ENCODE results near the gene PSD2. TPM values are rescaled to one million over a fixed set of nuclear protein-coding genes. Genes with fewer than 3 reads are reported as not detected.

The PSD2 gene
- total and polyA plus RNA-seq, 2 experiments from 2014 or later = 0.08 to 0.10 TPM

DNA sequence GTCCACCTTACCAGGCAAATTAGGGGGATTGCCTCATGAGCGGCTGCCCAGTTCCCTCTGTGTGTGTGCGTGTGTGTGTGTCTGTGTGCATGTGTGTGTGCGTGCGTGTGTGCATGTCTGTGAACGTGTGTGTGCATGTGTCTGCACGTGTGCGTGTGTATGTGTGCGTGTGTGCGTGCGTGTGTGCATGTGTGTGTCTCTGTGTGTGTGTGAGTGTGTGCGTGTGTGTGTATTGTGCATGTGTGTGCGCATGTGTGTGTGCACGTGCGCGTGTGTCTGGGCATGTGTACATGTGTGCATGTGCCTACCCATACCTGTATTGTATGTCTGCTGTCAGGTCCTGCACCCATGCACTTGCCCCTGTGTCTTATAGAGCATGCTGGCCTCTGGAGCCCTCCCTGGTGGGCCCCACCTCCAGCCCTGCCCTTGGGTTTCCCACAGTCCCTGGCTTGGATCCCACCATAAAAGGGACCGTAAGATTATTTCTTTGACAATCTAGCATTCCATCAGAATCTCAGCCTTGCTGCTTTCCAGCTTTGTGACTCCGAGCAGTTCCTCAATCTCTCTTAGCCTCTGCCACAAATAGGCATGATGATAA lies 9.3 kb downstream of the PSD2 start:
- Histone ChIP-seq H3K36me3 (ENCODE audit: insufficient read depth) (no peaks in the 10 kb centered on the region), H3K79me2 (replicated peaks; ENCODE audit: insufficient read depth) (no peaks in the 10 kb centered on the region), H3K27me3 (ENCODE audit: insufficient read depth) (0 out of 2 replicates have a peak, but pooled peaks cover 11% of the 10 kb centered on the region), H3K4me2 (no peak overlapping the region), H3K4me3 (no peak overlapping the region), H3F3A (replicated peaks; ENCODE audit: low read depth) (no peaks in the 10 kb centered on the region), H3K9me2 (ENCODE audit: insufficient read depth) (peaks cover 2% of the 10 kb centered on the region; the same call in 1 of the 2 replicates), H3K27ac (ENCODE audit: low read depth) (no peak overlapping the region), H3K4me1 (ENCODE audit: insufficient read depth) (no peaks in the 10 kb centered on the region), H4K20me1 (replicated peaks; ENCODE audit: insufficient read depth) (no peaks in the 10 kb centered on the region; the same call in 1 of the 2 replicates), H2AFZ (no peak overlapping the region)
- H3K27ac Mint-ChIP-seq = no peak overlapping the region
- DNase-seq (ENCODE audit: low spot score) (no peak), ATAC-seq (no peak)
- peaks cover 20% of the 10 kb centered on the region for H3K27me3 Mint-ChIP-seq (ENCODE audit: insufficient read depth, low read depth, poor library complexity)
- no peaks in the 10 kb centered on the region for H3K36me3 Mint-ChIP-seq (ENCODE audit: low read depth)
- H3K9me3 Mint-ChIP-seq = no peaks in the 10 kb centered on the region
- H3K4me1 Mint-ChIP-seq = no peaks in the 10 kb centered on the region
- no peak overlapping the region for H3K4me3 Mint-ChIP-seq
- TF ChIP-seq ZNF331 (CRISPR knock-in tag; IDR thresholded peaks at IDR 0.05; ENCODE audit: low read depth) (no peak), STAT1 (IDR thresholded peaks at IDR 0.05; ENCODE audit: unreplicated experiment) (no peak), JUNB (IDR thresholded peaks at IDR 0.05; ENCODE audit: unreplicated experiment) (no peak), POLR2AphosphoS5 (IDR thresholded peaks at IDR 0.05; ENCODE audit: low read depth) (no peak), NANOG (IDR thresholded peaks at IDR 0.05; ENCODE audit: borderline replicate concordance) (no peak), CREB1 (CRISPR knock-in tag; IDR thresholded peaks at IDR 0.05; ENCODE audit: low read depth) (no peak), ZNF114 (CRISPR knock-in tag; IDR thresholded peaks at IDR 0.05) (no peak), EZH2phosphoT487 (IDR thresholded peaks at IDR 0.05; ENCODE audit: unreplicated experiment) (no peak), EZH2 (IDR thresholded peaks at IDR 0.05; ENCODE audit: low read depth, unreplicated experiment) (no peak)
- TF ChIP-seq, protein P1, sequence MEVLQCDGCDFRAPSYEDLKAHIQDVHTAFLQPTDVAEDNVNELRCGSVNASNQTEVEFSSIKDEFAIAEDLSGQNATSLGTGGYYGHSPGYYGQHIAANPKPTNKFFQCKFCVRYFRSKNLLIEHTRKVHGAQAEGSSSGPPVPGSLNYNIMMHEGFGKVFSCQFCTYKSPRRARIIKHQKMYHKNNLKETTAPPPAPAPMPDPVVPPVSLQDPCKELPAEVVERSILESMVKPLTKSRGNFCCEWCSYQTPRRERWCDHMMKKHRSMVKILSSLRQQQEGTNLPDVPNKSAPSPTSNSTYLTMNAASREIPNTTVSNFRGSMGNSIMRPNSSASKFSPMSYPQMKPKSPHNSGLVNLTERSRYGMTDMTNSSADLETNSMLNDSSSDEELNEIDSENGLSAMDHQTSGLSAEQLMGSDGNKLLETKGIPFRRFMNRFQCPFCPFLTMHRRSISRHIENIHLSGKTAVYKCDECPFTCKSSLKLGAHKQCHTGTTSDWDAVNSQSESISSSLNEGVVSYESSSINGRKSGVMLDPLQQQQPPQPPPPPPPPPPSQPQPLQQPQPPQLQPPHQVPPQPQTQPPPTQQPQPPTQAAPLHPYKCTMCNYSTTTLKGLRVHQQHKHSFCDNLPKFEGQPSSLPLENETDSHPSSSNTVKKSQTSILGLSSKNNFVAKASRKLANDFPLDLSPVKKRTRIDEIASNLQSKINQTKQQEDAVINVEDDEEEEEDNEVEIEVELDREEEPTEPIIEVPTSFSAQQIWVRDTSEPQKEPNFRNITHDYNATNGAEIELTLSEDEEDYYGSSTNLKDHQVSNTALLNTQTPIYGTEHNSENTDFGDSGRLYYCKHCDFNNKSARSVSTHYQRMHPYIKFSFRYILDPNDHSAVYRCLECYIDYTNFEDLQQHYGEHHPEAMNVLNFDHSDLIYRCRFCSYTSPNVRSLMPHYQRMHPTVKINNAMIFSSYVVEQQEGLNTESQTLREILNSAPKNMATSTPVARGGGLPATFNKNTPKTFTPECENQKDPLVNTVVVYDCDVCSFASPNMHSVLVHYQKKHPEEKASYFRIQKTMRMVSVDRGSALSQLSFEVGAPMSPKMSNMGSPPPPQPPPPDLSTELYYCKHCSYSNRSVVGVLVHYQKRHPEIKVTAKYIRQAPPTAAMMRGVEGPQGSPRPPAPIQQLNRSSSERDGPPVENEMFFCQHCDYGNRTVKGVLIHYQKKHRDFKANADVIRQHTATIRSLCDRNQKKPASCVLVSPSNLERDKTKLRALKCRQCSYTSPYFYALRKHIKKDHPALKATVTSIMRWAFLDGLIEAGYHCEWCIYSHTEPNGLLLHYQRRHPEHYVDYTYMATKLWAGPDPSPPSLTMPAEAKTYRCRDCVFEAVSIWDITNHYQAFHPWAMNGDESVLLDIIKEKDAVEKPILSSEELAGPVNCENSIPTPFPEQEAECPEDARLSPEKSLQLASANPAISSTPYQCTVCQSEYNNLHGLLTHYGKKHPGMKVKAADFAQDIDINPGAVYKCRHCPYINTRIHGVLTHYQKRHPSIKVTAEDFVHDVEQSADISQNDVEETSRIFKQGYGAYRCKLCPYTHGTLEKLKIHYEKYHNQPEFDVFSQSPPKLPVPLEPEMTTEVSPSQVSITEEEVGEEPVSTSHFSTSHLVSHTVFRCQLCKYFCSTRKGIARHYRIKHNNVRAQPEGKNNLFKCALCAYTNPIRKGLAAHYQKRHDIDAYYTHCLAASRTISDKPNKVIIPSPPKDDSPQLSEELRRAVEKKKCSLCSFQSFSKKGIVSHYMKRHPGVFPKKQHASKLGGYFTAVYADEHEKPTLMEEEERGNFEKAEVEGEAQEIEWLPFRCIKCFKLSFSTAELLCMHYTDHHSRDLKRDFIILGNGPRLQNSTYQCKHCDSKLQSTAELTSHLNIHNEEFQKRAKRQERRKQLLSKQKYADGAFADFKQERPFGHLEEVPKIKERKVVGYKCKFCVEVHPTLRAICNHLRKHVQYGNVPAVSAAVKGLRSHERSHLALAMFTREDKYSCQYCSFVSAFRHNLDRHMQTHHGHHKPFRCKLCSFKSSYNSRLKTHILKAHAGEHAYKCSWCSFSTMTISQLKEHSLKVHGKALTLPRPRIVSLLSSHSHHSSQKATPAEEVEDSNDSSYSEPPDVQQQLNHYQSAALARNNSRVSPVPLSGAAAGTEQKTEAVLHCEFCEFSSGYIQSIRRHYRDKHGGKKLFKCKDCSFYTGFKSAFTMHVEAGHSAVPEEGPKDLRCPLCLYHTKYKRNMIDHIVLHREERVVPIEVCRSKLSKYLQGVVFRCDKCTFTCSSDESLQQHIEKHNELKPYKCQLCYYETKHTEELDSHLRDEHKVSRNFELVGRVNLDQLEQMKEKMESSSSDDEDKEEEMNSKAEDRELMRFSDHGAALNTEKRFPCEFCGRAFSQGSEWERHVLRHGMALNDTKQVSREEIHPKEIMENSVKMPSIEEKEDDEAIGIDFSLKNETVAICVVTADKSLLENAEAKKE (CRISPR knock-in tag; IDR thresholded peaks at IDR 0.05) = no peak
- TF ChIP-seq, protein P2, sequence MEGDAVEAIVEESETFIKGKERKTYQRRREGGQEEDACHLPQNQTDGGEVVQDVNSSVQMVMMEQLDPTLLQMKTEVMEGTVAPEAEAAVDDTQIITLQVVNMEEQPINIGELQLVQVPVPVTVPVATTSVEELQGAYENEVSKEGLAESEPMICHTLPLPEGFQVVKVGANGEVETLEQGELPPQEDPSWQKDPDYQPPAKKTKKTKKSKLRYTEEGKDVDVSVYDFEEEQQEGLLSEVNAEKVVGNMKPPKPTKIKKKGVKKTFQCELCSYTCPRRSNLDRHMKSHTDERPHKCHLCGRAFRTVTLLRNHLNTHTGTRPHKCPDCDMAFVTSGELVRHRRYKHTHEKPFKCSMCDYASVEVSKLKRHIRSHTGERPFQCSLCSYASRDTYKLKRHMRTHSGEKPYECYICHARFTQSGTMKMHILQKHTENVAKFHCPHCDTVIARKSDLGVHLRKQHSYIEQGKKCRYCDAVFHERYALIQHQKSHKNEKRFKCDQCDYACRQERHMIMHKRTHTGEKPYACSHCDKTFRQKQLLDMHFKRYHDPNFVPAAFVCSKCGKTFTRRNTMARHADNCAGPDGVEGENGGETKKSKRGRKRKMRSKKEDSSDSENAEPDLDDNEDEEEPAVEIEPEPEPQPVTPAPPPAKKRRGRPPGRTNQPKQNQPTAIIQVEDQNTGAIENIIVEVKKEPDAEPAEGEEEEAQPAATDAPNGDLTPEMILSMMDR (conservative IDR thresholded peaks at IDR 0.05; ENCODE audit: low read depth in 2 of 2) = no peak
- TF ChIP-seq, protein P3, sequence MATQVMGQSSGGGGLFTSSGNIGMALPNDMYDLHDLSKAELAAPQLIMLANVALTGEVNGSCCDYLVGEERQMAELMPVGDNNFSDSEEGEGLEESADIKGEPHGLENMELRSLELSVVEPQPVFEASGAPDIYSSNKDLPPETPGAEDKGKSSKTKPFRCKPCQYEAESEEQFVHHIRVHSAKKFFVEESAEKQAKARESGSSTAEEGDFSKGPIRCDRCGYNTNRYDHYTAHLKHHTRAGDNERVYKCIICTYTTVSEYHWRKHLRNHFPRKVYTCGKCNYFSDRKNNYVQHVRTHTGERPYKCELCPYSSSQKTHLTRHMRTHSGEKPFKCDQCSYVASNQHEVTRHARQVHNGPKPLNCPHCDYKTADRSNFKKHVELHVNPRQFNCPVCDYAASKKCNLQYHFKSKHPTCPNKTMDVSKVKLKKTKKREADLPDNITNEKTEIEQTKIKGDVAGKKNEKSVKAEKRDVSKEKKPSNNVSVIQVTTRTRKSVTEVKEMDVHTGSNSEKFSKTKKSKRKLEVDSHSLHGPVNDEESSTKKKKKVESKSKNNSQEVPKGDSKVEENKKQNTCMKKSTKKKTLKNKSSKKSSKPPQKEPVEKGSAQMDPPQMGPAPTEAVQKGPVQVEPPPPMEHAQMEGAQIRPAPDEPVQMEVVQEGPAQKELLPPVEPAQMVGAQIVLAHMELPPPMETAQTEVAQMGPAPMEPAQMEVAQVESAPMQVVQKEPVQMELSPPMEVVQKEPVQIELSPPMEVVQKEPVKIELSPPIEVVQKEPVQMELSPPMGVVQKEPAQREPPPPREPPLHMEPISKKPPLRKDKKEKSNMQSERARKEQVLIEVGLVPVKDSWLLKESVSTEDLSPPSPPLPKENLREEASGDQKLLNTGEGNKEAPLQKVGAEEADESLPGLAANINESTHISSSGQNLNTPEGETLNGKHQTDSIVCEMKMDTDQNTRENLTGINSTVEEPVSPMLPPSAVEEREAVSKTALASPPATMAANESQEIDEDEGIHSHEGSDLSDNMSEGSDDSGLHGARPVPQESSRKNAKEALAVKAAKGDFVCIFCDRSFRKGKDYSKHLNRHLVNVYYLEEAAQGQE (IDR thresholded peaks at IDR 0.05; ENCODE audit: unreplicated experiment) = no peak
- TF ChIP-seq, protein P4, sequence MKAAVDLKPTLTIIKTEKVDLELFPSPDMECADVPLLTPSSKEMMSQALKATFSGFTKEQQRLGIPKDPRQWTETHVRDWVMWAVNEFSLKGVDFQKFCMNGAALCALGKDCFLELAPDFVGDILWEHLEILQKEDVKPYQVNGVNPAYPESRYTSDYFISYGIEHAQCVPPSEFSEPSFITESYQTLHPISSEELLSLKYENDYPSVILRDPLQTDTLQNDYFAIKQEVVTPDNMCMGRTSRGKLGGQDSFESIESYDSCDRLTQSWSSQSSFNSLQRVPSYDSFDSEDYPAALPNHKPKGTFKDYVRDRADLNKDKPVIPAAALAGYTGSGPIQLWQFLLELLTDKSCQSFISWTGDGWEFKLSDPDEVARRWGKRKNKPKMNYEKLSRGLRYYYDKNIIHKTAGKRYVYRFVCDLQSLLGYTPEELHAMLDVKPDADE (IDR thresholded peaks at IDR 0.05) = no peak
